ENCODE measurements around the gene MTFP1. TPM values are rescaled to one million over a fixed set of nuclear protein-coding genes. Genes with fewer than 3 reads are reported as not detected.
"Not testable (repeated sequence)": the region's sequence is repeated elsewhere in the genome, so short reads cannot be mapped to it uniquely, and the experiment has no call there.

MTFP1 gene
- total RNA-seq, 1 donor, result 5.9 TPM

- no peak overlapping the region for H3K4me3 ChIP-seq (ENCODE audit: low read depth, low read length)
- no peak for DNase-seq (ENCODE audit: low read depth)
- TF ChIP-seq CTCF (IDR thresholded peaks at IDR 0.05; ENCODE audit: insufficient read depth, low read length), result no peak
Measured at GRCh38 chr22:30453731-30454510, 28.4 kb downstream of the MTFP1 start.

GRCh38 chr22:30455075-30455840 lies 29.7 kb downstream of the MTFP1 start:
- no peak for TF ChIP-seq CTCF (IDR thresholded peaks at IDR 0.05; ENCODE audit: insufficient read depth, low read length)
- H3K4me3 ChIP-seq (ENCODE audit: low read depth, low read length), result no peak overlapping the region
- no peak for DNase-seq (ENCODE audit: low read depth)

- TF ChIP-seq CTCF (IDR thresholded peaks at IDR 0.05; ENCODE audit: insufficient read depth, low read length), result no peak
- no peak for DNase-seq (ENCODE audit: low read depth)
Measured at GRCh38 chr22:30457981-30458380, 32.4 kb downstream of the MTFP1 start.

GRCh38 chr22:30459181-30460052 lies 33.8 kb downstream of the MTFP1 start:
- no peak for TF ChIP-seq CTCF (IDR thresholded peaks at IDR 0.05; ENCODE audit: insufficient read depth, low read length)
- peak; percentile 26 for DNase-seq (ENCODE audit: low read depth)
- H3K4me3 ChIP-seq (ENCODE audit: low read depth, low read length), result no peak overlapping the region

More at GRCh38 chr22:30457981-30458380, 32.4 kb downstream of the MTFP1 start:
- no peak overlapping the region for H3K4me3 ChIP-seq (ENCODE audit: low read depth, low read length)

- H3K4me3 ChIP-seq (ENCODE audit: low read depth, low read length), result no peak overlapping the region
- no peak for TF ChIP-seq CTCF (IDR thresholded peaks at IDR 0.05; ENCODE audit: insufficient read depth, low read length)
- no peak for DNase-seq (ENCODE audit: low read depth)
Measured at GRCh38 chr22:30460147-30460546, 34.6 kb downstream of the MTFP1 start.

GRCh38 chr22:30460555-30460954 lies 35.0 kb downstream of the MTFP1 start:
- DNase-seq (ENCODE audit: low read depth); H3K4me3 ChIP-seq (ENCODE audit: low read depth, low read length): not testable (repeated sequence)
